ENCODE data around the gene DYSF.
"Not testable (repeated sequence)": the region's sequence is repeated elsewhere in the genome, so short reads cannot be mapped to it uniquely, and the experiment has no call there.

The DYSF gene

DNA sequence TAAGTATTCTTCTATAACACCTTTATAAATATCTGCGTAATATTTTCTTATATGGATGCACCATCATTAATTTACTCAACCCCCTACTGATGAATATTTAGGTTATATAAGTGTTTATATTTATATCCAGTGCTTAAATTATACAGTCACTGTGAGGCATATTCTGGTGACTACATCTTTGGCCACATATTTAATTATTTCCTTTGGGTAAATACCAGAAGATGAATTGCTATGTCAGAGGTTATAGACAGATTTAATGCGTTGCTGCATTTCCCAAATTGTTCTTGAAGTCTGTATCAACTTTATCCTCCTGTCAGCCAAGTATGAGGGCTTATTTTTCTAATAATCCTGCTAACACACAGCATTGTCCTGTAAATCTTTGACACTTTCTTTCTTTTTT lies 18.7 kb downstream of the DYSF start:
- DNase-seq (ENCODE audit: low spot score) = no peak

DNA sequence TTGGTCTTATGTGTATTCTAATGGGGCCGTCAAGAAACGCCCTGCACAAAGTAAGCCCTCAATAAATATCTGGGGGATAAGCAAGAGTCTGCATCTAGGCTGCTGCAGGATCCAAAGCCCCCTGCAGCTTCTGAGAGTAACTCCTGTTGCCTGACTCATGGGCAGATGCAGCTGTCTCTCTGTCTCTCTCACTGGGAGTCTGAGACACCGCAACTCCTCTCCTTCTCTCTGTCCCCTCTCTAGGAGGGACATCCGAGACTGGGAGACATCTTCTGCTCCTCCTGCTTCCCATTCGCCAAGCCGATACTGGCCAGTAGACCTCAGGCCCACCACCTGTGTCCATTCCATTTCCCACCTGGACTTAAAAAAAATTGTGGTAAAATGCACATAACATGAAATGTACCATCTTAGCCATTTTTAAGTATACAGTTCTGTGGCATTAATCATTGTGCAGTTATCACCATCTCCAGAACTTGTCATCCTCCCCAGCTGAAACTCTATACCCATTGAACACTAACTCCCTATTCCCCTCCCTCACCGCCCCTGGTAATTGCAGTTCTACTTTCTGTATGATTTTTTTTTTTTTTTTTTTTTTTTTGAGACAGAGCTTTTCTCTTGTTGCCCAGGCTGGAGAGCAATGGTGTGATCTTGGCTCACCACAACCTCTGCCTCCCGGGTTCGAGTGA lies 20.1 kb downstream of the DYSF start:
- DNase-seq (ENCODE audit: low spot score) = no peak

DNA sequence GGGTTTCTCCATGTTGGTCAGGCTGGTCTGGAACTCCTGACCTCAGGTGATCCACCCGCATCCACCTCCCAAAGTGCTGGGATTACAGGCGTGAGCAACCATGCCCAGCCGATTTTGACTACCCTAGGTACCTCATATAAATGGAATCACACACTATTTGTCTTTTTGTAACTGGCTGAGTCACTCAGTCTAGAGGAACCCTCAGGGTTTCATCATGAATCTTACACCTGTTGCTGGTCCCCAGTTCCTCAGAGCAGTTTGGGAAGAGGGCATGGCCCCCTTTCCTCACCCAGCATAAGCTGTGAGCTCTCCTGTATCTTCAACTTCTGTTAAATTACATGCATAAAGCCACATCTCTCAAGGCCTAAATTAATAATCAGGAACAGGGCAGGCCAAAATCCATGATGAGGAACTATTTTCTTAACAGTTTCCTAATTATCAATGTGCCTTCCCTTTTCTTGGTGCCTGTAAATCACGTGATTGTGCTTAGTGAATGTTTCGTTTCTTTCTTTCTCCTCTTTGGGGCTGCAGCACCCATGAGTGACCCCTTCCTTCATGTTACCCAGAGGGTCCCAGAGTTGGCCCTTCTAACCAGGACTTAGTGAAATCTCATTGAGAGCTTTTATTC lies 20.9 kb downstream of the DYSF start:
- no peak for DNase-seq (ENCODE audit: low spot score)

DNA sequence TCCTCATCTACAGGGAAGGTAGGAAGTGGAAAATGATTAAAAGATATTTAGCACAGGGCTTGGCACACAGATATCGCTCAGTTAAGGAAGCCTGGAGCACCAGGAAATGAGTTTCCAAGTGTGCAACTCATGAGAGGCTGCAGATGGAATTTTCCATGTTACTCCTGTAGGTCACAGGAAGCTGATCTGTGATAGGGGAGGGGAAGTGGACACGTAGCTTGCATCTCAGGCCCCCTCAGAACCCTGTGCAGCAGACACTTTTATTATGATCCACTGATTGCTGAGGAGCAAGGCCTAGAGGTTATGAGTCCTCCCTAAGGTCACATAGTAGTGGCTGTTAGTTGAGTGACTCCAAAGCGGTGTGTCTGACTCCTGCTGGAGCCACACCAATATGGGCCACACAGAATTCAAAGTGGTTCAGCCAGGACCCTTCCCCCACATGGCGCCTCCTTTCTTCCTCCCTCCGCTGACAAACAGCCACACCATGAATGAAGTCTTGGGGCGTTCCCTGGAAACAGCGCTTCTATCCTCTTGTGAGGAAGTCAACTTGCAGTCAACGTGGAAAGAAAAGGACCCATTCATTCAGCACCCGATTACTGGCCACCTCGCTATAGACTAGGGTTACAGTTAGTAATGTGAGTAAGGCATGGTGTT lies 21.5 kb downstream of the DYSF start:
- DNase-seq (ENCODE audit: low spot score) = no peak

DNA sequence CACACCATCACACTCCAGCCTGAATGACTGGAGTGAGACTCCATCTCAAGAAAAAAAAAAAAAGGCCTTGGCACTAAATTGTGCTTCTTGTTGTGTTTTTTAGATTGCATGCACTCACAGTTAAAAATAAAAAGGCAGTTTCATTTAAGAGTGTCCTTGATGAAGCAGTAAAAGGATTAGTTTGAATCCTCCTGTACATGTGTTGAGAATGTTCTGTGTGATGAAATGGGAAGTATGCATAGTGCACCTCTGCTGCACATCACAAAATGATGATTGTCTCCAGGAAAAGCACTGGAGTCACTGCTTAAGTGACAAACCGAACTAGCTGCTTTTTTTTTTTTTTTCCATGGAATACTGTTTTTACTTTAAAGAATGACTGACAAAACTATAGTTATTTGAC lies 23.1 kb downstream of the DYSF start:
- no peak for DNase-seq (ENCODE audit: low spot score)

DNA sequence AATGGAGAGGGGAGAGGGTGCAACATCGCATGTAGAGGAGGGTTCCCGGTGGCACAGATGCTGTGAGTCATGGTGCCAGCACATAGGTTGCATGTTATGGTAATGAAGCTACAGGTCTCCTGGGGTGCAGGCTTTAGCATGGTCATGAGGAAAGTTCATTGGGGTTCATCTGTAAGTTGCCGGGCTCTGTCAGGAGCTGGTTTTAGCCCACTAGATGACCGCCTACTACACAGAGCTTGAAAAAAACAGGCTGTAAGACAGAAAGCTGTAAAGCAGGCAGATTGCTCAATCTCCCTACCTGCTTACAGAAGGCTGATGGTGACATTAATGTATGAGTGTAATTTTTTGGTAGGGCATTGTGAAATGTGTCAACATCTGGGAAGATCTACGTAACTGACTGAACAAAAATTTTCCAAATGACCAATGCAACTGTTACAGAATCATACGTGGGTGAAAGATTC lies 23.9 kb downstream of the DYSF start:
- DNase-seq (ENCODE audit: low spot score) = no peak

DNA sequence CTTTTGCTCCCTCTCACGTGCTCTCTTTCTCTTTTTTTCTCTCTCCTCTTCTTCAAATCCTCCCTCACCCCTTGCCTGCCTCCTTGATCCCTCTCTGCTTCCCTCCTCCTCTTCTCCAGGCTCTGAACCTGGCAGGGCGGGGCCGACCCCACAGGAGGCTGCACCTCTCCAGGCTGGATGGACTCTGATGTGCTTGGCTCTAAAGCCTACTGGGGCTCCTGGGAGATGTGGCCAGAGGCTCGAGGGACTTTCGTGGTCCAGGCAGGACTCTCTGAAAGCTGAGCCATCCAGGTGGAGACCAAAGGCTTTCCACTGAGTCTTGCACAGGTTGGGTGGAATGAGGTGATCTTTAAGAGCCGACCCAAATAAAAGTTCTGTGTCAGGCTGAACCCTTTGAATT lies 25.4 kb downstream of the DYSF start:
- DNase-seq (ENCODE audit: low spot score) = no peak

DNA sequence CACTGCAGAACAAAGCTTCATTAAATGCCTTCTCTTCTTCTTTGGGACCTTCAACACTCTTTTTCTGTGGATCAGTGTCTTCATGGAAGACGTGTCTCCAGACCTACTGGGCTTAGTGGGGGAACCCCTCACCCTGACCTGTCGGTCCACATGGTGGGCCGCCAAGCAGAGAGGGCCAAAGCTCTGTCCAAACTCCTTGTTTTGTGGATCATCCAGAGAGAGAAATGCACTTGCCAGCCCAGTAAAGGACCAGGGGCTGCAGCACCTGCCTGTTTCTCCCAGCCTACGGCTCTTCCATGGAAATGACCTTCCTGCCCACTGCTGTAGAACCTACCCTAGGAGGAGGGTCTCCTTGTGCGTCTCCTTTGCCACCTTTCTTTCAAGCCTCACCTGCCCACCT lies 25.9 kb downstream of the DYSF start:
- DNase-seq (ENCODE audit: low spot score) = no peak

DNA sequence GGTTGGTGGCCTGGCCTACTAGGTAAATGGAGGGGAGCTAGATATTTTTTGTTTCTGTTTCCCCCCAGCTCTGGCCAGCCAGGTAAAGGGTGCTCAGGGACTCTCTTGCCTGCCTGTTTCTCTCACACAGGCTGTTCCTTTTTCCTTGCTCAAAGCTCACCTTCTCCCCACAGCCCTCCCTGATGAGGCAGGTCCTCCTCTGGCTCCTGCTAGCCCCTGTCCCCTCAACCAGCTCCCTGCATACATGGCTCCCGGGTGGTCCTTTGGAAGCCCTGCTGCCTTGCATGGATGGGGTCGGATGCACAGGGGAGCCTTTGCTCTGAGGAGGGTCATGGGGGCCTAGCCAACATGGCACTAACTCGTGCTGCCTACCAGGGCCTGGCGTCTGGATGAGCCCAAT lies 27.8 kb downstream of the DYSF start:
- DNase-seq (ENCODE audit: low spot score) = no peak

DNA sequence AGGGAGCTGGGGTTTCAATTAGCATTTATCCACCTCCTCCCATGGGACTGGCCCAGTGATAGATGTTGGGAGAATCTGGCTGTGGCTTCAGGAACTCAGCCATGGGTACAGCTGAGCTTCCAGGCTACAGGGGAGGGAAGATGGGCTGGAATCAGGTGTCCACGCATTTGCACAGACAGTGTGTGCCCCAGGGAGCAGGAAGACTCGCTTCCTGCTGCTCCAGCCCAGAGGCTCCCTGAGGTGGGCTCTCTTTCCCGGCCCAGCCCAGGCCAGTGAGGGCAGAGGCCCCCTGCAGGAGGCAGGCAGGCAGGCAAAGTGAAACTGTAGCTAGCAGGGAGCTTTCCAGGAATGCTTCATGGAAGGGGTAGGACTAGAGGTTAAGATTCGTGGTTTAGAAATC lies 28.7 kb downstream of the DYSF start:
- DNase-seq (ENCODE audit: low spot score) = no peak

DNA sequence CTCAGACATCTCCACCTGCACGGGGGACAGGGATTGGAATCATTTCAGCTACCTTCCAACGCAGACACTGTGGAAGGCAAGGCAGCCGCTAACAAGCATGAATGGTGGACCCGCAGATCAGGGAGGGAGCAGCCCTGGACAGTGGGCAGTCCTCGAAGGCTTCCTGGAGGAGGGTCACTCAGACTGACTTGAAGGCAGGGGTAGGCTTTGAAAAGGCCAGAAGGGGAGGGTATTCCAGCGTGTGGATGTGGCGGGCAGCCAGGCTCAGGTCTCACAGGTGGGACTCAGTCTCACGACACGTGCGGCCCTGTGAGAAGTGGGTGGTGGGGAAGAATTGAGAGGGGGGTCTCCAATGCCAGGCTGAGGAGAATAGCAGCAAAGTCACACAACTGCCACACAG lies 29.9 kb downstream of the DYSF start:
- no peak for DNase-seq (ENCODE audit: low spot score)

DNA sequence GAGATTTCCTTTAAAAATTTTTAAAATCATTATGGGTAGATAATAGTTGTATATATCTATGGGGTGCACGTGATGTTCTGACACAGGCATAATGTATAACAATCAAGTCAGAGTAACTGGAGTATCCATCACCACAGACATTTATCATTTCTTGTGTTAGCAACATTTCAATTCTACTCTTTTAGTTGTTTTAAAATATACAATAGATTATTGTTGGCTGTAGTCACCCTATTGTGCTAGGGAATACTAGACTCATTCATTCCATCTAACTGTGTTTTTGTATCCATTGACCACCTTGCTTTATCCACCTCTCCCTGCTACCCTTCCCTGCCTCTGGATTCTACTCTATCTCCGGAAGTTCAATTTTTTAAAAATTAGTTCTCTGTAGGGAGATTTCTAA lies 31.0 kb downstream of the DYSF start:
- DNase-seq (ENCODE audit: low spot score) = no peak

DNA sequence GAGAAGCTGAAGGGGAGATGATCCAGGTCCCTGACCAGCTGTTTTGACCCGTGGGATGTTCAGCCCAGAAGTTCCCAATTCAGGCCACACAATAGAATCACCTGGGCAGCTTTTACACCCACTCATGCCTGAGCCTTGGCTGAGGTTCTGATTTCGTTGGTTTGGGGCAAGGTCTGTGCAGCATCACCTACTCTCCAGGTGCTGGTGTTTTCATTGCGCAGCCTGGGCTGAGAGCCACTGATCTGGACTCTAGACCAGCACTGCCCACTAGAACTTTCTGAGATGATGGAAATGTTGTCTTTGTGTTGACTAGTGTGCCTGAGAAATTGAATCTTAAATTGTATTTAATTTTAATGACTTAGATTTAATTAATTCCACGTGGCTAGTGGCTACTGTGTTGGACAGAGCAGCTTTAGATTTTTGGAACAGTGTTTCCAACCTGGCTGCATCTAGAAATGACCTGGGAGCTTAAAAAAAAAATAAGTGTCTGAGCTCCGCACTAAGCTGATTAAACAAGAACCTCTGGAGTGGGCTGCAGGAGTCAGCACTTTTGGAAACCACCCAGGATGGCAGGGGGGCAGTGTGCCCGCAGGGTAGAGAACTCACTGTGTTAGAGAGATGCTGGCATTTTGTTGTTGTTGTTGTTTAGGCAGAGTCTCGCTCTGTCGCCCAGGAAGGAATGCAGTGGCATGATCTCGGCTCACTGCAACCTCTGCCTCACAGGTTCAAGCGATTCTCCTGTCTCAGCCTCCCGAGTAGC lies 33.7 kb downstream of the DYSF start:
- no peak for DNase-seq (ENCODE audit: low spot score)

DNA sequence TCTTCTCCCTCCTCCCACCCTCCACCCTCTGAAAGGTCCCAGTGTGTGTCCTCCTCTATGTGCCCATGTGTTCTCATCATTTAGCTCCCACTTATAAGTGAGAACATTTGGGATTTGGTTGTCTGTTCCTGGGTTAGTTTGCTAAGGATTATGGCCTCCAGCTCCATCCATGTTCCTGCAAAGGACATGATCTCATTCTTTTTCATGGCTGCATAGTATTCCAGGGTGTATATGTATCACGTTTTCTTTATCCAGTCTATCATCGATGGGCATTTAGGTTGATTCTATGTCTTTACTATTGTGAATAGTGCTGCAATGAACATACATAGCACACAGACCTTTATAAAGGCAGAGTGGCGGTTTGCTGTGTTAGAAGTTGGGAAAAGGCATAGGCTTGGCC lies 38.2 kb downstream of the DYSF start:
- DNase-seq (ENCODE audit: low spot score) = not testable (repeated sequence)

DNA sequence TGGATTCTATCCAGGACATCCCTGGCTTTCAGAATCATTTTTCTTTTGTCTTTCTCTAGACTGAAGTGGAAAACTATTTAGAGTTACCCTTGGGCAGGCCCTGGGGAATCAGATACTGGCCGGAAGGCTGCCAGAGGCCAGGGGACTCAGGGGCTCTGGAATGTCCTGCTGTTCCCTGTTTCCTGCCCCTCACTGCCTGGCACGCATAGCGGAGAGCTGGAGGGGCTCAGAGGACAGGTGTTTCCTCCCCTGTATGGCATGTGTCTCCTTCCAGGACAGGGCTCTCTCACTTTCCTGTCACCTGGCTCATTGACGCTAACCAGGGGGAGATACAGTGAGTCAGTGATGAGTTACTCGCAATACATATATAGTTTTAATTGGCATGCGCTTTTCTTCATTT lies 38.8 kb downstream of the DYSF start:
- DNase-seq (ENCODE audit: low spot score) = no peak

DNA sequence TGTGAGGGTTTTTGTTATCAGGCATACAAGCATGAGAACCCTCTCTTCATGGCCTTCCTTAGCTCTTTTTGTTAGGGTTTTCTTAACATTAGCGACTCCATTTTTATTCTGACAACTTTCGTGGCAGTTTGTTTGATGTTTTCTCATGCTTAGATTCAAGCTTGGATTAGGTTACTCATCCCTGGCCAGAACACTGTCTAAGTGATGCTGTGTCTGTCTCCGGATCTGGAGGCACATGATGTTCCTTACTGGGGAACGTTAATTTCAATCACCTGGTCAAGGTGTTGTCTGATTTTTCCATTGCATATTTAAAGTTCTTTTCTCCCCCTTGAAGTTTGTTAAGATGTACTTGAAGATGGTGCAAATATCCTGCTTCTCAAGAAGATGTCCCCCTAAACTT lies 40.7 kb downstream of the DYSF start:
- no peak for DNase-seq (ENCODE audit: low spot score)

DNA sequence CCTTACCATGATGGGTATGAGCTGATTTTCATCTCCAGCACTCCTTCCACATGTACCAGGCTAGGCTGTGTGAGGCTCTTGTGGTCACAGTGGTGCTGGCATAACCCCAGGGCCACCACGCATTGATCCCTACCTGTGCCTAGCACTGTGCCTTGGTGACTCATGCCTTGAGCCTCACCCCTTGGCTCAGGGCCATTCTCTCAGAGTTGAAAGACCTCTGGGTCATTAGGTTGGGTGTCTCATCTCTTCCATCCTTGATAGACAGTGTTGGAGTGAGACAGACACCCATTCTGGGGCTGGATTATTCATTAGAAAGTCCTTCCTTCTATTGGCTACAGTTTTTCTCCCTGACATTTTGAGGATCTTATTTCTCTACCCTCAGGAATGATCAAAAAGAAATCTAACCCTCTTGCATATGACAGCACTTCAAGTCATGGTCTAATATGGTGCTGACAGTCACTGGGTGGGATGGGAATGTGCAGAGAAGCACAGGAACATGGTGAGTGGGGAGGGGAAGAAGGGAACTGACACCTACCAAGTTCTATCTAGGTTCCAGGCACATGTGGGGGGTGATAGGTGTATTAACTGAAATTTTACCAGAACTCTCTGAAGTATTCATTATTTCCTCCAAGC lies 41.3 kb downstream of the DYSF start:
- no peak for DNase-seq (ENCODE audit: low spot score)

DNA sequence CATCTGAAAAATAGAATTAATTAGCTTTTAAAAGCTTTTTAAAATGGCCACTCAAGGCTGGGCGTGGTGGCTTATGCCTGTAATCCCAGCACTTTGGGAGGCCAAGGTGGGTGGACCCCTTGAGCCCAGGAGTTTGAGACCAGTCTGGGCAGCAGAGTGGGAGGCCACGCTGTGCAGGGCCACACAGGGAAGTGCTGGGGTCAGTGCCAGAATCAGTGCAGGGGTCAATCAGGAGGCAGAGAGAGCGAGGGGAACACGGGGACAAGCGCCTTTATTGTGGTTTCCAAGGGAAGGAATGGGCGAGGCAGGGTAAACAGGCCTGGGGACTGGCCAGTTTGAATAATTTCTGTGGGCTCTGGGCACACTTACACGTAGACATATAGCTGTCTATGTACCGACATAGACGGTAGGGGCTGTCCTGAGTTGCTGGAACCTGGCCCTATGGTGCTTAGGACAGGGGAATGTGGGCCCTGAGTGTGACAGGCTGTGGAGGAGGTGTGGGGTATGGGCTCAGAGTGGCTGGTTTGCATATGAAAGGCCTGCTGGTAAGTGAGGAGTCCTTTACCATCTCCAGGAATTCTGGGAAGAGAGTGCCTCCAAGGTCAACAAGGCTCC lies 42.9 kb downstream of the DYSF start:
- DNase-seq (ENCODE audit: low spot score) = no peak

DNA sequence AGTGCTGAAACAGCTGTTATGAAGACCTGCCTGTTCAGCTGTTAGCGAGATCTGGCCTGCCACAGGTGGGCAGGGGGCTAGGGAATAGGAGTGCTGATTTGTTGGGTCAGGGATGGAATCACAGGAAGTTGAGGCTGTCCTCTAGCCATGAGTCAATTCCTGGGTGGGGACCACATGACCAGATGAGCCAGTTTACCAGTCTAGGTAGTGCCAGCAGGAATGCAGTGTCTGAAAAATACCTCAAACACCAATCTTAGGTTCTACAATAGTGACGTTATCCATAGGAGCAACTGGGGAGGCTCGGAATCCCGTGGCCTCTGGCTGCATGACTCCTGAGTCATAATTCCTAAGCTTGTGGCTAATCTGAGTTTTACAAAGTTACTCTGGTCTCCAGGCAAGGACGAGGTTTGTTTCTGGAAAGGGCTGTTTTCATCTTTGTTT lies 44.9 kb downstream of the DYSF start:
- DNase-seq (ENCODE audit: low spot score) = peak; percentile 65

DNA sequence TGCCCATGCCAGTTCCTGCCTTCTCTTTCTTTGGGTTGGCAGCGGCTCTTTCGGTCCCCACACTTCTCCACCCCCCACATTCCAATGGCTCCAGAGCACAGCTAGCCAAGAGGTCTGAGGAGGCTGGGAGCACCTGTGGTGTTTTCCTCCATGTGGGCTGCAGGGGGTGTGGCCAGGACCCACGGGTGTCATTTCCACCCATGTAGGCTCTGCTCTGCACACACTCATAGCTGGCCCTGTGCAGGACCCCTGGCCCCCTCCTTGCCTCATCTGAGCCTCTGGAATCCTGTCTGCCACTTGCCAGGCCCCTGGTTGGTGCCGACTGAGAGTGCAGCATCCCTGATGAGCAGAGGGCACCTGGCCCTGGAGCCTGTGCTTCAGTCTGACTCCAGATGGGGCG lies 46.3 kb downstream of the DYSF start:
- DNase-seq (ENCODE audit: low spot score) = no peak

DNA sequence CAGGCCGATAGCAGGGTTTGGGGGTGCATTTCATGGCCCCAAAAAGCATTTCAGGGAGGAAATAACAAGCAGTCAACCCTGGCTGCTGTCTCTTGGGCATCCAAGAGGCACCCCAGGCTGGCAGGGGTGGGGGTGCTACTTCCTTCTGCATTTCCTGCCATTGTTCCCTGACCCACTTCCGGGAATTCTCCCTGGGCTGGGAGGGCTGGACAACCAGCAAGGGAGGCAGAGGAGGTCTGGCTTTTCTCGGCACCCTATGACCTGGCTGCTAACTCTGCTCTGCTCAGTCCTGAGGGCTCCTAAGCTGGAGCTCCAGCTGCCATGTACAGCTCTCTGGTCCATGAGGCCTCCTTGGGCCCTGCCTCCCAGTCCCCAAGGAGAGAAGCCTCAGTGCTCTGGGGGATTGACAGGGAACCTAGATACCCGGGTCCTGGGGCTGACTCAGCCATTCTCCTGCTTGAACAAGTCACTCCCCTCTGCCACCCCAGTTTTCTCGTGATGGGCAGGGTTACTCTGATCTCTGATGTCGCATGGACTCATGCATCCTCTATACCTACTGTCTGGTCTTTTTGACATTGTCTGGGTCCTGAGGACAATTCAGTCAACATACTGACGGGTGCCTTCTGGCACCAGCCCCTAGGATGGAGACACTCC lies 47.2 kb downstream of the DYSF start:
- DNase-seq (ENCODE audit: low spot score) = no peak

All from AG20443 (cell line).